NCI-H2227 (cell line): ENCODE measurements around the gene ZBTB11.
"Not testable (repeated sequence)": the region's sequence is repeated elsewhere in the genome, so short reads cannot be mapped to it uniquely, and the experiment has no call there.

Source experiments
- DNase-seq: peaks from one replicate; lab custom pipeline; 2025; ENCODE audit not compliant: unreplicated experiment; lab: John Stamatoyannopoulos, UW

The ZBTB11 gene

DNA sequence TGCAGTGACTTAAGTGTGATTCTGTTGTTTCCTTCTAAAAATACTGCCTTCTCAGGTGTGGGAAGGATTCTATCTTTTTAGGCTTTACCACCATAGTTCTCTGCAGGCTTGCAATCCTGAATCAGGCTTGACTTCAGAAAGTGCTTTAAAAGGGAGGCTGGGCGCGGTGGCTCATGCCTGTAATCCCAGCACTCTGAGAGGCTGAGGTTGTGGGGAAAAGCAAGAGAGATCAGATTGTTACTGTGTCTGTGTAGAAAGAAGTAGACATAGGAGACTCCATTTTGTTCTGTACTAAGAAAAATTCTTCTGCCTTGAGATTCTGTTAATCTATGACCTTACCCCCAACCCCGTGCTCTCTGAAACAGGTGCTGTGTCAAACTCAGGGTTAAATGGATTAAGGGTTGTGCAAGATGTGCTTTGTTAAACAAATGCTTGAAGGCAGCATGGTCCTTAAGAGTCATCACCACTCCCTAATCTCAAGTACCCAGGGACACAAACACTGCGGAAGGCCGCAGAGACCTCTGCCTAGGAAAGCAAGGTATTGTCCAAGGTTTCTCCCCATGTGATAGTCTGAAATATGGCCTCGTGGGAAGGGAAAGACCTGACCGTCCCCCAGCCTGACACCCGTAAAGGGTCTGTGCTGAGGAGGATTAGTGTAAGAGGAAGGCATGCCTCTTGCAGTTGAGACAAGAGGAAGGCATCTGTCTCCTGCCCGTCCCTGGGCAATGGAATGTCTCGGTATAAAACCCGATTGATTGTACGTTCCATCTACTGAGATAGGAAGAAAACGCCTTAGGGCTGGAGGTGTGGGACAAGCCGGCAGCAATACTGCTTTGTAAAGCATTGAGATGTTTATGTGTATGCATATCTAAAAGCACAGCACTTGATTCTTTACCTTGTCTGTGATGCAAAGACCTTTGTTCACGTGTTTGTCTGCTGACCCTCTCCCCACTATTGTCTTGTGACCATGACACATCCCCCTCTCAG is 15.0 kb upstream of the ZBTB11 start:
- not testable (repeated sequence) for DNase-seq

DNA sequence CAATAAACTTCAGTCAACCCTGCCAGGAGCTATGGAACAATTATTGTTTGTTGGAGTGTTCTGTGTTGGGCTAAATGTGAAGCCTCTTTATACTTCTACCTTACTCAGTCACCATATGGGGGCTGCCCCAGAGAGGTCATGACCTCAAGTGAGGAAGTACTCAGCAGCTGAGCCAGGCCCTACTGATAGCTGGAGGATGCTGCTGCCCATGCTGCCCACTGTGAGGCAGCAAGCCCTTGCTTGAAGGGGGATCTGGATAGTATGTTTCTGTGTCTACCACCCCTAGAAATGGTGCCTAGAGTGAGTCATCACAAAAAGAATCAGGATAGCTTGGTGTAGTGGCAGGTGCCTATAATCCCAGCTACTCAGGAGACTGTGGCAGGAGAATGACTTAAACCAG is 14.0 kb upstream of the ZBTB11 start:
- no peak for DNase-seq

DNA sequence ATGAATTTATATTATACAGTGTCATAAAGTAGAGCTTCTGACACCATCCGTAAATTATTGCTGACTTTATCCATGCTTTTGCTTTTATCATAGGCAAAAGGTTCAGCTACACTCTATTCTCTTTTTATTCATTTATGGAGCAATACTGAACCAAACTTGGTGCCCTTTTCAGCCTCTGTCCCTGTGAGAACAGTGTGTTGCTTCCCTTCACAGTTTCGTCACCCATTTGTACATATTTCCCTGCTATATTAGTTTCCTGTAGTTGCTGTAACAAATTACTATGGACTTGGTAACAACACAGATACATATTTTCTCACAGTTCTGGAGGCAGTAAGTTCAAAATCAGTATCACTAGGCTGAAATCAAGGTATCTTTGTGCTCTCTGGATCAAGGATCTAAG is 12.4 kb upstream of the ZBTB11 start:
- DNase-seq = no peak

GRCh38 chr3:101687142-101687931 is 10.4 kb upstream of the ZBTB11 start:
- no peak for DNase-seq

DNA sequence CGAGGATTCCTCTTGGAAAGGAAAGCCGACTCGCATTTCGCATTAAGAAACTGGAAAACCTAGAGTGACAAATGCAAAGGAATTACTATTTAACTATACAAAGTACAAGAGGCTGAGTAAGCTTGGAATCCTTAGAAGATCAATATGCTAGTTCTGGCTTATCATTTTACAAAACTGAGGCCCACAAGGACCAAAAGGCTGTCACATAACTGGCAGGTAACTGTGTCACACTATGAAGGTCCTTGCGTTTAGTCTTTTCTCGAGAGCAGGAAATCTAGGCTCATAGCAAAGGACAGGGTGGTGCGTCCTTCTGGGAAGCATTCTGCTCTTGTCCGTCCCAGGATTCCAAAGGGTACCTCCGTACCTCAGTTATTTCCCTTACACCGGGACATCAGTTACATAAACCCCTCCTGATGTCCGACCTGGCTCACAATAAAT is 9.0 kb upstream of the ZBTB11 start:
- no peak for DNase-seq

DNA sequence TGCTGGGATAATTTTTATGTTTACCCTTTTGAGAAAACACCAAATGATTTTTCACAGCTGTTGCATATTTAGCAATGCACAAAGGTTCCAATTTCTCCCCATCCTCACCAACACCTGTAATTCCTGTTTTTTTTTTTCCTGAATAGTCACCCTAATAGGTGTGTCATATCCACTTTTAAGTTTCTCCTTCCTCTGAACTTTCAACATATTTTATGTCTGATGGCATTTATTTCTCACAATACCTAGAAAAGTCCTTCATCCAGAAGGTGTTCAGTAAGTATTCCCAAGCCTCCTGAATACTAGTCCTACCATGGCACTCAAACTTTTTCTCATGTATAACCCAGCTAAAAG is 8.1 kb upstream of the ZBTB11 start:
- no peak for DNase-seq

- DNase-seq = no peak
Measured at GRCh38 chr3:101680466-101680865, 3.5 kb upstream of the ZBTB11 start.

DNA sequence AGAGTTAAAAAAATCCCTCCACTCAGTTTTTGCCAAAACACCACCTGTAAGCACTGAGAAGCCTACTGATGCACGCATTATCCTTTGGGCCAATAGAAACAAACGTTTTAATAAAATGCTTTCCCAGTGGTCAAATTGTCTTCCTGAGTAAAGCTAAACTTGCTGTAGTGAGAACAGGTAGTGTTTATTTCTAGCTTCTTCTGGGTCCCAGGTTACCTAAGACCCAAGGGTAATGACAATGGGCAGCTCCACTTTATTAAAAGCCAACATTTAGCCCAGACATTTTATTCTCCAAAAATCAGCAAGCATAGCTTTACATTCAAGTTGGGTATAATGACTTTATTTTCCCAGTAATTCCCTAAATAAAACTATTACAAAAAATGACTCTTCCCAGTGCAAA is 1.9 kb upstream of the ZBTB11 start:
- not testable (repeated sequence) for DNase-seq

DNA sequence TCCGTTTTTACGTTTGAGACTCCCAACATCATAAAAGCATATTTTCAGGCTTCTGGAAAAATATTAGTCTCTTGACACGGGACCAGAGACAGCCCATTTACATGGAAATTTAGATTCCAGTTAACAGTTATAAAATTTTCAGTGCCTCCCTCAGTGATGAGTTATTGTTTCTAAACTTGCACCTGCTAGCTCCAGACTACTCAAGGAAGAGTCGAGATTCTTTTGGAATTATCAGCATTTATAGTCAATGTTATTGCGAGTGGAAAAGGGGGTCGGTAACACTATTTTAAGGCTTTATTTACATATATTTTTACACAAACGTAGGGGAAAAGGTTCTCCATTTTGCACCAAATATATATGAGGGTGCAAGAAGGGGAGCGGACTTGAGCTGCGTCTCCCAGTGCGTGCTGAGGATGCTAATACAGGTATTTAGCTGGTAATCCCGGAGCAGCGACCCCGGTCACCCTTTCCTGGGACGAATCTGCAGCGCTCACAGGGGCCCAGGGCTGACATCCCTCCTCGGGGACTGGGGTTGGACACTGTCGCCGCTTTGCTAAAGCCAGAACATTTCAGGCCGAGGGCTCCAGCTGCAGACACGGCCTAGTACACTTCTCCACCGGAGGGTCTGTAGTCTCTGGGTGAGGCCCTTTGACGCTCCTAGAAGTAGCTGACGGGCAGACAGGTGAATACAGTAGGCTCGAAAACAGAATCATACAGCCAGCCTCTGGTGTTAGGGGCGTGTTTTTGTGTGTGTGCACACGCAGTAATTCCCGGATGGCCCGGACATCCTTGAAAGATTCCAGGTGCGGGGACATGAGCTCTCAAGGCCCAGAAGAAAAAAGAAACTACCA is 729 bp upstream of the ZBTB11 start:
- no peak for DNase-seq

DNA sequence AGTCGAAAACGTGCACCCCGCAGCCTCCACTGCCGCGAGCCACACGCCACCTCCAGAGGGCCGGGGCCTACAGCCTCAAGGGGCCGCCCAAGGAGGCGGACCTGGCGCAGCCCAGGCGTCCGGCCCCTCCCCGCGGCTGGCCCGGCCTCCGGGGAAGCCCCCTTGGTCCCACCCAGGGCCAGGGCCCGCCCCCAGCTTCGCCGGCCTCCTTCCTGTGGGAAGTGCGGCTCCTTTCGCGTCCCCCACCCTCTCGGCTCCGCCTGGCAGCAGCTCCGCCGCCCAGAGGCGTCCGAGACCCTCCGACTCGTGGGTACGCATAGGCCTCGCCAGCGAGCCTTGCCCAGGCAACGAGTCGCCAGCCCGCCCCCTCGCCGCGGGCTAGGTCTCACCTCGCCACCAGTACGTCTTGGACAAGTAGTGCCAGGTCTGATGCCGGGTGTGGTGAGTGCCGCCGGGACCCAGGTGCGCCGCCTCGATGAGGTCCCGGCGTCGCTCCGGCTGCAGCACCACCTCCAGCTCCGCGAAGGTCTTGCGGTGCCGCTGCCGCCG is 642 bp downstream of the ZBTB11 start:
- DNase-seq = no peak

- DNase-seq = no peak
Measured at GRCh38 chr3:101675709-101676215, 1.2 kb downstream of the ZBTB11 start.

DNA sequence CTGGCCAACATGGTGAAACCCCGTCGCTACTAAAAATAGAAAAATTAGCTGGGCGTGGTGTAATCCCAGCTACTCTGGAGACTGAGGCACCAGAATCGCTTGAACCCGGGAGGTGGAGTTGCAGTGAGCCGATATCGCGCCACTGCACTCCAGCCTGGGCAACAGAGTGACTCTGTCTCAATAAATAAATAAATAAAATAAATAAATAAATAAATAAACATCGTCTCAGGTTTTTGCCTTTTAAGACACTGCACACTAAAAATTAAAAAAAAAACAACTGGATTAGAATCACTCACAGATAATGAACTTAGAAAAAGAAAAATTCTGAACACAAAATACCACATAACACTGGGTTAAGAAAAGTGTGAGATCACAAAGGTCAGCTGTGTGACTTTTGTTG is 2.4 kb downstream of the ZBTB11 start:
- DNase-seq = no peak

- DNase-seq = no peak
Measured at GRCh38 chr3:101673953-101674352, 3.0 kb downstream of the ZBTB11 start.

GRCh38 chr3:101671014-101671413 is 5.9 kb downstream of the ZBTB11 start:
- no peak for DNase-seq

GRCh38 chr3:101667844-101668243 is 9.1 kb downstream of the ZBTB11 start:
- DNase-seq = no peak

GRCh38 chr3:101667331-101667730 is 9.6 kb downstream of the ZBTB11 start:
- no peak for DNase-seq

- no peak for DNase-seq
Measured at GRCh38 chr3:101665851-101666250, 11.1 kb downstream of the ZBTB11 start.

GRCh38 chr3:101665357-101665756 is 11.6 kb downstream of the ZBTB11 start:
- no peak for DNase-seq

DNA sequence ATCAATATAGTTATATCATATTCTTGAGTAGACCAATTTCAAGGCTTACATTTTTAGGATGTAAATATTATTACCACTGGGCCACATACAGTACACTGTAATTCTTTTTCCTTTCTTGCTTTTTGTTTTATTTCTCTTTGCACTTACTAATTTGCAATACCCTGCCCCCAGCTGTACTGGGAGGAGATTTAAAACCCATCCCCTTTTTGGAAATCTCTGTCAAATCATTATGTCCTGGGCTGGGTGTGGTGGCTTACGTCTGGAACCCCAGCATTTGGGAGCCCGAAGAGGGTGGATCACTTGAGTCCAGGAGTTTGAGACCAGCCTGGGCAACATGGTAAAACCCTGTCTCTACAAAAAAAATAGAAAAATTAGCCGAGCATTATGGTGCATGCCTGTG is 16.2 kb downstream of the ZBTB11 start:
- DNase-seq = no peak

DNA sequence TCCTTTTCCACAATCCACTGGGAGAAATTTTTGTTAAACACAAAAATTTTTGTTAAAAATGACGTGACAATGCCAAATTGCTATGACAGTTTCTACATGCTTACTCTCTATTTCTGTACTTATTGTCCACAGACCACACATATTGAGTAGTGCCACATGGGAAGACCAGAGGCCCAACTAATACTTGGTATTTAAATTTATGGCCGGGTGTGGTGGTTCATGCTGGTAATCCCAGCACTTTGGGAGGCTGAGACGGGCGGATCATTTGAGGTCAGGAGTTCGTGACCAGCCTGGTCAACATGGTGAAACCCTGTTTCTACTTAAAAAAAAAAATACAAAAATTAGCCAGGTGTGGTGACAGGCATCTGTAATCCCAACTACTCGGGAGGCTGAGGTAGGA is 20.3 kb downstream of the ZBTB11 start:
- no peak for DNase-seq

- DNase-seq = no peak
Measured at GRCh38 chr3:101646726-101647125, 30.2 kb downstream of the ZBTB11 start.
